ENCODE measurements around the gene MCC. TPM values are rescaled to one million over a fixed set of nuclear protein-coding genes. Genes with fewer than 3 reads are reported as not detected.

MCC gene
- total RNA-seq, 2 donors from 2014 or later = 7.5 to 9.9 TPM

GRCh38 chr5:113044776-113045465 lies 443.3 kb downstream of the MCC start:
- H3K4me3 ChIP-seq = no peak overlapping the region
- 74 to 83% methylated on average over 9 to 11 of the region's 11 CpGs for WGBS, 2 donors
- no peaks in the 10 kb centered on the region for H3K36me3 ChIP-seq (replicated peaks in 1 of 2; ENCODE audit: insufficient read depth in 1 of 2, low read depth in 2 of 2)
- TF ChIP-seq POLR2A (IDR thresholded peaks at IDR 0.05) = no peak
- TF ChIP-seq, protein P1, sequence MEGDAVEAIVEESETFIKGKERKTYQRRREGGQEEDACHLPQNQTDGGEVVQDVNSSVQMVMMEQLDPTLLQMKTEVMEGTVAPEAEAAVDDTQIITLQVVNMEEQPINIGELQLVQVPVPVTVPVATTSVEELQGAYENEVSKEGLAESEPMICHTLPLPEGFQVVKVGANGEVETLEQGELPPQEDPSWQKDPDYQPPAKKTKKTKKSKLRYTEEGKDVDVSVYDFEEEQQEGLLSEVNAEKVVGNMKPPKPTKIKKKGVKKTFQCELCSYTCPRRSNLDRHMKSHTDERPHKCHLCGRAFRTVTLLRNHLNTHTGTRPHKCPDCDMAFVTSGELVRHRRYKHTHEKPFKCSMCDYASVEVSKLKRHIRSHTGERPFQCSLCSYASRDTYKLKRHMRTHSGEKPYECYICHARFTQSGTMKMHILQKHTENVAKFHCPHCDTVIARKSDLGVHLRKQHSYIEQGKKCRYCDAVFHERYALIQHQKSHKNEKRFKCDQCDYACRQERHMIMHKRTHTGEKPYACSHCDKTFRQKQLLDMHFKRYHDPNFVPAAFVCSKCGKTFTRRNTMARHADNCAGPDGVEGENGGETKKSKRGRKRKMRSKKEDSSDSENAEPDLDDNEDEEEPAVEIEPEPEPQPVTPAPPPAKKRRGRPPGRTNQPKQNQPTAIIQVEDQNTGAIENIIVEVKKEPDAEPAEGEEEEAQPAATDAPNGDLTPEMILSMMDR (IDR thresholded peaks at IDR 0.05) = no peak
- H3K27me3 ChIP-seq = no peaks in the 10 kb centered on the region
- H3K4me1 ChIP-seq = no peaks in the 10 kb centered on the region
- DNase-seq (no peak), ATAC-seq (no peak)
- intact Hi-C loops (cut with DNase I) = no loop called here
- H3K9me3 ChIP-seq = no peaks in the 10 kb centered on the region
- H3K27ac ChIP-seq = no peak overlapping the region

GRCh38 chr5:113043491-113043931 lies 444.7 kb downstream of the MCC start:
- Histone ChIP-seq H3K27ac (no peak overlapping the region), H3K4me1 (no peaks in the 10 kb centered on the region), H3K9me3 (no peaks in the 10 kb centered on the region), H3K27me3 (no peaks in the 10 kb centered on the region), H3K4me3 (no peak overlapping the region), H3K36me3 (replicated peaks in 1 of 2; ENCODE audit: insufficient read depth in 1 of 2, low read depth in 2 of 2) (no peaks in the 10 kb centered on the region)
- intact Hi-C loops (cut with DNase I) = no loop called here
- ATAC-seq = no peak
- TF ChIP-seq, protein P1 (IDR thresholded peaks at IDR 0.05) = peak in 2 of 7 experiments; percentile 17 to 23
- no peak for TF ChIP-seq POLR2A (IDR thresholded peaks at IDR 0.05)
- WGBS, 2 donors = 73 to 74% methylated on average over 11 to 16 of the region's 16 CpGs
- DNase-seq = peak; percentile 29 to 54 (median 38)

- Histone ChIP-seq H3K27ac (no peak overlapping the region), H3K4me3 (no peak overlapping the region), H3K27me3 (no peaks in the 10 kb centered on the region), H3K36me3 (replicated peaks in 1 of 2; ENCODE audit: insufficient read depth in 1 of 2, low read depth in 2 of 2) (no peaks in the 10 kb centered on the region), H3K9me3 (no peaks in the 10 kb centered on the region), H3K4me1 (no peaks in the 10 kb centered on the region)
- WGBS, 2 donors = 71 to 80% methylated on average over 4 of the region's 4 CpGs
- DNase-seq (no peak), ATAC-seq (no peak)
- intact Hi-C loops (cut with DNase I) = no loop called here
- TF ChIP-seq, protein P1 (IDR thresholded peaks at IDR 0.05) = no peak
- TF ChIP-seq POLR2A (IDR thresholded peaks at IDR 0.05) = no peak
These were observed 445.6 kb downstream of the MCC start for GRCh38 chr5:113042491-113043243.

DNA sequence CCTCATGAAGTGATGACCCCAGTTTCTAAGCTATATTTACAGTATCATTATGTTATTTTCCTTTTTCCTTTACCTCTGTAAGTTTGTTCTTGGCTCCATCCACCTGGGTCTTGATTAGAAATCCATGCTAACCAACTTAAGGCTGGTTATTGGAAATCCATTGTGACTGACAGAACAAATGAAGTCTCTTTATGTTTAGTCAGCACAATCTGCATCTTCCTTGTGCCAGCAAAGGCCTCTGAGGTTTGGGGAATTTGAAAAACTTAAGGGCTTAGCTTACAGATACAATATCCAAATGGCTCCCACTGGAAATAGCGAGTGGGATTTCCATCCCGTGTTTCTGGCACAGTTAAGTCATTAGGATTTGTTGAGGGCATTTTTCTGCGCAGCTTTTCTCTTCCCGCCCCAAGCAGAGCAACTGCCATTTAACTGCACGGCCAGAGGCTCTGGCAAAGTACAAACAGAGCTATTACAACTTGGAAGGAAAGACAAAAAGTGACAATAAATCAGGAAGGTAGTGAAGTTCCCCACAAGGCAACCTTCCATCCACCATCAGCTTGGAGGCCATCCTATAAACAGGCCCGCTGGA lies 447.5 kb downstream of the MCC start:
- ATAC-seq (no peak), DNase-seq (no peak)
- Histone ChIP-seq H3K36me3 (replicated peaks in 1 of 2; ENCODE audit: insufficient read depth in 1 of 2, low read depth in 2 of 2) (no peaks in the 10 kb centered on the region), H3K27ac (no peak overlapping the region), H3K9me3 (no peaks in the 10 kb centered on the region), H3K27me3 (no peaks in the 10 kb centered on the region), H3K4me3 (no peak overlapping the region), H3K4me1 (no peaks in the 10 kb centered on the region)
- WGBS, 2 donors = 84 to 93% methylated on average over 6 of the region's 6 CpGs
- TF ChIP-seq, protein P1 (IDR thresholded peaks at IDR 0.05) = no peak
- no peak for TF ChIP-seq POLR2A (IDR thresholded peaks at IDR 0.05)
- intact Hi-C loops (cut with DNase I) = no loop called here
